Measurements from ENCODE around the gene TTYH1. TPM values are rescaled to one million over a fixed set of nuclear protein-coding genes. Genes with fewer than 3 reads are reported as not detected.

TTYH1 gene
- total RNA-seq, 2 experiments from 2014 or later: not detected

DNA sequence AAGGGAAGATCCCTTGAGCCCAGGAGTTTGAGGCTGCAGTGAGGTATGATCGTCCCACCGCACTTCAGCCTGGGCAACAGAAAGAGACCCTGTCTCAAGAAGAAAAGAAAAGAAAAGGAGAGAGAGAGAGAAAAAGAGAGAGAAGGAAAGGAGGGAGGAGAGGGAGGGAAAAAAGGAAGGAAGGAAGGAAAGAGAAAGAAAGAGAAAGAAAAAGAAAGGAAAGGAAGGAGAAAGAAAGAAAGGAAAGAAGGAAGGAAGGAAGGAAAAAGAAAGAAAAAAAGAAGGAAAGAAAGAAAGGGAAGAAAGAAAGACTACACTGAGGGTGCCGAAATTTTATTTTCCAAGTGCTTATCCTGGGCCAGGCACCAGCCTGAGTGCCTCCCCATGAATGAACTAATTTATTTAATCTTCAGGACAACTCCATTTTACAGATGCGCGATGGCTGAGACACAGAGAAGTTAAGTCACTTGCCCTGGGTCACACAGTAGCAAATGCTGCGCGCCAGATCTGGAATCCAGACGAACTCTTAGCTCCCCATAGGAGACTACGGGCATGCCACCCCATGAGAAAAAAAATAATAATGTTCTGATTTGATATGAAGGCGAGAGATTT is 55.1 kb downstream of the TTYH1 start:
- Histone ChIP-seq H3K27ac (ENCODE audit: low read depth in 1 of 2, low read length in 2 of 2) (no peak overlapping the region), H3K4me1 (ENCODE audit: insufficient read depth, low read length) (peaks cover 18% of the 10 kb centered on the region), H3K4me3 (ENCODE audit: low read length) (no peak overlapping the region), H3K9me3 (ENCODE audit: control insufficient read depth in 1 of 2, insufficient read depth in 1 of 2, low read length in 2 of 2) (peaks cover 0 to 19% of the 10 kb centered on the region in 2 experiments), H3K36me3 (ENCODE audit: insufficient read depth, low read length) (no peaks in the 10 kb centered on the region), H3K27me3 (ENCODE audit: control insufficient read depth in 1 of 2, insufficient read depth in 2 of 2, low read length in 2 of 2) (peaks cover 16 to 43% of the 10 kb centered on the region in 2 experiments)
- Mint-ChIP-seq H3K9me3 (no peaks in the 10 kb centered on the region), H3K27me3 (peaks cover 56% of the 10 kb centered on the region), H3K4me1 (ENCODE audit: low read depth) (peaks cover 9% of the 10 kb centered on the region), H3K36me3 (ENCODE audit: low read depth) (no peaks in the 10 kb centered on the region), H3K4me3 (peak overlapping the region; percentile 7), H3K27ac (no peak overlapping the region)
- DNase-seq (no peak), ATAC-seq (ENCODE audit: poor library complexity) (no peak)
- intact Hi-C loops (cut with DNase I, micrococcal nuclease): no loop called here
- CTCF ChIA-PET: no interaction called here
- TF ChIP-seq, protein P1, sequence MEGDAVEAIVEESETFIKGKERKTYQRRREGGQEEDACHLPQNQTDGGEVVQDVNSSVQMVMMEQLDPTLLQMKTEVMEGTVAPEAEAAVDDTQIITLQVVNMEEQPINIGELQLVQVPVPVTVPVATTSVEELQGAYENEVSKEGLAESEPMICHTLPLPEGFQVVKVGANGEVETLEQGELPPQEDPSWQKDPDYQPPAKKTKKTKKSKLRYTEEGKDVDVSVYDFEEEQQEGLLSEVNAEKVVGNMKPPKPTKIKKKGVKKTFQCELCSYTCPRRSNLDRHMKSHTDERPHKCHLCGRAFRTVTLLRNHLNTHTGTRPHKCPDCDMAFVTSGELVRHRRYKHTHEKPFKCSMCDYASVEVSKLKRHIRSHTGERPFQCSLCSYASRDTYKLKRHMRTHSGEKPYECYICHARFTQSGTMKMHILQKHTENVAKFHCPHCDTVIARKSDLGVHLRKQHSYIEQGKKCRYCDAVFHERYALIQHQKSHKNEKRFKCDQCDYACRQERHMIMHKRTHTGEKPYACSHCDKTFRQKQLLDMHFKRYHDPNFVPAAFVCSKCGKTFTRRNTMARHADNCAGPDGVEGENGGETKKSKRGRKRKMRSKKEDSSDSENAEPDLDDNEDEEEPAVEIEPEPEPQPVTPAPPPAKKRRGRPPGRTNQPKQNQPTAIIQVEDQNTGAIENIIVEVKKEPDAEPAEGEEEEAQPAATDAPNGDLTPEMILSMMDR (IDR thresholded peaks at IDR 0.05): no peak
- POLR2A ChIA-PET: interaction anchor here (0.7 to 0.8 kb wide), 2 partner anchors 21 to 49 kb away, joined by 3 read pairs; partner anchors contain the start of gene LENG8

DNA sequence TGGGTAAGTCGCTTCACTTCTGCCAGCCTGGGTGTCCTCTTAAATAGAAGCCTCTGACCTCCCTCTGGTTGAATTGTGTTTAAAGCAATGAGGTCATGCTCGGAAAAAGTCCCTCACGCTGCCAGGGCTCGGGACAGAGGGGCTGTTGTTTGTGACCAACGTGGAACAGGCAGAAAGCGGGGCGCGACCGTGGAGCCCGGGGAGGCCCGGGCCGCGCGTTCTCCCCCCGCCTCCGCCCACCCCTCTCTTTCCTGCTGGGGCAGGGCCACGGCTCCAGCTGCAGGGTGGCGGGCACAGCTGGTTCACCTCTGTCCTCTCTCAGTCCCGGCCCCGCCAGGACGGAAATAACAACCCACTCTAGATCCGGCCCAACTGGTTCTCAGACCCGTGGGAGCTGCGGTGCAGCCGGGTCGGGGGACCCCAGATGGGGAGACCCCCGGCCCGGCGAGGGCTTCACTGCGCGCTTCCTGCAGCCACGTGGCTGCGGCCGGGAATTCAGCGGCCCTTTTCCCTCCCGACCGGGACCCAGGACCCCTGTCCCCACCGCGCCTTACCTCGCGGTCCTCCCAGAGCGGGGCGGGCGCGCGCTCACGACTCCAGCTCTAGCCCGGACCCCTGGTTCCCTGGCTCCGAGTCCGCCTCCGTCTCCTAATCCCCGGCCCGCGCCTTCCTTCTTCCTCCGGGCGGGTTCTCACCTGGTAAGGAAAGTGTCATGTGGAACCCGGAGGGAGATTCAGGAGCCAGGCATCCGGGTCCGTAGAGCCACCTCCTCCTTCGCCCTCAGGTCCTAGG is 55.9 kb downstream of the TTYH1 start:
- TF ChIP-seq, protein P1 (IDR thresholded peaks at IDR 0.05): no peak
- Histone ChIP-seq H3K36me3 (ENCODE audit: insufficient read depth, low read length) (no peaks in the 10 kb centered on the region), H3K27me3 (ENCODE audit: control insufficient read depth in 1 of 2, insufficient read depth in 2 of 2, low read length in 2 of 2) (peaks cover 16 to 43% of the 10 kb centered on the region in 2 experiments), H3K9me3 (ENCODE audit: control insufficient read depth in 1 of 2, insufficient read depth in 1 of 2, low read length in 2 of 2) (peaks cover 0 to 11% of the 10 kb centered on the region in 2 experiments), H3K4me1 (ENCODE audit: insufficient read depth, low read length) (peaks cover 18% of the 10 kb centered on the region), H3K4me3 (ENCODE audit: low read length) (no peak overlapping the region), H3K27ac (ENCODE audit: low read depth in 1 of 2, low read length in 2 of 2) (no peak overlapping the region)
- POLR2A ChIA-PET: no interaction called here
- no peaks in the 10 kb centered on the region for H3K9me3 Mint-ChIP-seq
- ATAC-seq (ENCODE audit: poor library complexity) (no peak), DNase-seq (peak in 2 of 14 experiments; percentile 31 to 41)
- no peak overlapping the region for H3K4me3 Mint-ChIP-seq
- intact Hi-C loops (cut with DNase I, micrococcal nuclease): no loop called here
- H3K4me1 Mint-ChIP-seq (ENCODE audit: low read depth): peaks cover 9% of the 10 kb centered on the region
- CTCF ChIA-PET: no interaction called here
- H3K27ac Mint-ChIP-seq: no peak overlapping the region
- H3K36me3 Mint-ChIP-seq (ENCODE audit: low read depth): no peaks in the 10 kb centered on the region
- peaks cover 56% of the 10 kb centered on the region for H3K27me3 Mint-ChIP-seq

DNA sequence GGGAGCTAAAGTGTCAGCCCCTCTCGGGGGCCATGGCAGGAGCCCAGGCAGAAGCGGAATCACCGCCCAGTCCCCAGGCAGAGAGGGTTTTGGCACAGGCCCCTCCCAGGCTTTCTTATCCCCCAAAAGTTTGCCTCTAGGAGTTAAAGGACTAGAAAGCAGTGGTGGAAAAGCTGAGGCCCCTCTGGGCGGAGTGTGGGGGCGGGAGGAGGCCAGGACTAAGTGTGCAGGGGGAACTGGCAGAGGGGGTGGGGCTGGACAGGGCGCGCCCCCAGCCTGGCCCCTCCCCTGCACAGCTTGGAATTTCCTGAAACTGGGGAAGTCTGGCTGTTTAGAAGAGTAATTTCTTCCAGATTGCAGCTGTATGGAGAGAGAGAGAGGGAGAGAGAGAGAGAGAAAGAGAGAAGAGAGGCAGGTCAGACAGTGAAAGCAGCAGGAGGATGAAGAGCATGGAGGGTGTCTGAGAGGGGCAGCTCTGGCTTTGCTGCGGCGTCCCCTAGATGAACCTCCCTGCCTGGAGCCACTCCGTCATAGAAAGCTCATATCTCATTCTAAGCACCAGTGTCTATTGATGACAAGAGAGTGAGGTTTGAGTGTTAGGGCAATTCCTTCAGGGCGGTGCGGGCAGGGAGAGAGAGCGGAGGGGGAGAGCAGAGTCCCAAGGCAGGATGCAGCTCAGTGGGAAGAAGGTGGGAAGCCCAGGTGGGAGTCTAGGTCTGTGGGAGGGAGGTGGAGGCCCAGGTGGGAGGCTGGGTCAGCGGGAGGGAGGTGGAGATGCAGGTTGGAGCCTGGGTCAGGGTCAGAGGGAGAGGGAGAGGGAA is 58.0 kb downstream of the TTYH1 start, which contains the start of gene CDC42EP5:
CDC42EP5 (minus strand) TSS at position 226 of the 821 bp plus-strand sequence. CDS start 7,749 bp downstream, outside the sequence.
- Histone ChIP-seq H3K9me3 (ENCODE audit: control insufficient read depth in 1 of 2, insufficient read depth in 1 of 2, low read length in 2 of 2) (peaks cover 0 to 8% of the 10 kb centered on the region in 2 experiments), H3K27ac (ENCODE audit: low read depth in 1 of 2, low read length in 2 of 2) (no peak within 1 kb of the TSS), H3K36me3 (ENCODE audit: insufficient read depth, low read length) (no peaks in the 10 kb centered on the region), H3K4me1 (ENCODE audit: insufficient read depth, low read length) (peaks cover 18% of the 10 kb centered on the region), H3K4me3 (ENCODE audit: low read length) (no peak within 1 kb of the TSS), H3K27me3 (ENCODE audit: control insufficient read depth in 1 of 2, insufficient read depth in 2 of 2, low read length in 2 of 2) (peaks cover 16 to 43% of the 10 kb centered on the region in 2 experiments)
- Mint-ChIP-seq H3K9me3 (no peaks in the 10 kb centered on the region), H3K27me3 (peaks cover 57% of the 10 kb centered on the region), H3K27ac (no peak within 1 kb of the TSS), H3K4me1 (ENCODE audit: low read depth) (peaks cover 5% of the 10 kb centered on the region), H3K36me3 (ENCODE audit: low read depth) (no peaks in the 10 kb centered on the region), H3K4me3 (peak within 1 kb of the TSS; percentile 57)
- DNase-seq: peak in 2 of 14 experiments; percentile 35 to 37
- CTCF ChIA-PET: no interaction called here
- POLR2A ChIA-PET: interaction anchor here (1.2 kb wide), 2 partner anchors 9 to 25 kb away, joined by 3 to 5 read pairs; partner anchors contain the start of genes LENG8 and LENG9
- intact Hi-C loops (cut with DNase I, micrococcal nuclease): no loop called here
- ATAC-seq (ENCODE audit: poor library complexity): peak; percentile 55
- TF ChIP-seq, protein P1 (IDR thresholded peaks at IDR 0.05): no peak
